ENCODE measurements around the gene CRTAC1. TPM values are rescaled to one million over a fixed set of nuclear protein-coding genes. Genes with fewer than 3 reads are reported as not detected.

The CRTAC1 gene
- total and polyA plus RNA-seq, 10 of the 15 experiments (the other 5 are each of a cell fraction or from before 2014, with no cell fraction given), result 0.10 TPM; not detected in 9

- intact Hi-C loops (cut with micrococcal nuclease; ENCODE audit: unreplicated experiment), result no loop called here
- no peak overlapping the region for H3K4me3 ChIP-seq
- in situ Hi-C loops (cut with MboI), result no loop called here
- POLR2A ChIA-PET, result no interaction called here
- DNase-seq (ENCODE audit: low read depth, low spot score) (no peak), FAIRE-seq (no peak), ATAC-seq (no peak)
- CTCF ChIA-PET, result interaction anchor here (1.1 to 1.2 kb wide), 2 partner anchors 11 to 161 kb away, joined by 3 read pairs; no protein-coding TSS in a partner anchor
- no peaks in the 10 kb centered on the region for H3K9me3 ChIP-seq (replicated peaks; ENCODE audit: control insufficient read depth, insufficient read depth, low read length)
- H4K20me1 ChIP-seq (ENCODE audit: control insufficient read depth, insufficient read depth), result no peaks in the 10 kb centered on the region
- no TSS peak for BruUV-seq (replicated peaks)
- no peak overlapping the region for H3K27ac ChIP-seq (ENCODE audit: control insufficient read depth, insufficient read depth)
- H3K36me3 ChIP-seq (ENCODE audit: control insufficient read depth in 2 of 2, insufficient read depth in 2 of 2, low read length in 1 of 2), result no peaks in the 10 kb centered on the region
- SMC1A ChIA-PET (ENCODE audit: uncharacterized antibody, unreplicated experiment), result no interaction called here
- no peak overlapping the region for H3K9ac ChIP-seq (ENCODE audit: control insufficient read depth, insufficient read depth, low read length)
- H3K79me2 ChIP-seq (ENCODE audit: control insufficient read depth, insufficient read depth, low read length), result no peaks in the 10 kb centered on the region
- no peaks in the 10 kb centered on the region for H3K4me1 ChIP-seq (ENCODE audit: control insufficient read depth, insufficient read depth, low read length)
- 55% methylated on average over 10 of the region's 10 CpGs for WGBS (ENCODE audit: insufficient coverage, insufficient replicate concordance, low lambda C conversion rate, missing lambda C conversion rate)
- RAD21 ChIA-PET (ENCODE audit: unreplicated experiment), result no interaction called here
- no peak overlapping the region for H2AFZ ChIP-seq (ENCODE audit: control insufficient read depth, low read depth, low read length)
- no peak overlapping the region for H3K4me2 ChIP-seq (ENCODE audit: control insufficient read depth, insufficient read depth)
- TF ChIP-seq HCFC1 (IDR thresholded peaks at IDR 0.05; ENCODE audit: low read length) (no peak), KDM1A (IDR thresholded peaks at IDR 0.05; ENCODE audit: borderline replicate concordance) (no peak), ZNF24 (IDR thresholded peaks at IDR 0.05) (no peak), MEF2B (IDR thresholded peaks at IDR 0.05; ENCODE audit: partially characterized antibody, poor library complexity, severe bottlenecking) (no peak), NBN (IDR thresholded peaks at IDR 0.05) (no peak), KAT2A (conservative IDR thresholded peaks at IDR 0.05; ENCODE audit: control insufficient read depth, low read depth, low read length) (no peak), ZNF384 (IDR thresholded peaks at IDR 0.05; ENCODE audit: borderline replicate concordance, low read depth, low read length) (no peak), NR2C2 (IDR thresholded peaks at IDR 0.05; ENCODE audit: borderline replicate concordance, control insufficient read depth, insufficient read length, low read depth) (no peak), NFXL1 (IDR thresholded peaks at IDR 0.05; ENCODE audit: borderline replicate concordance) (no peak), TCF3 (IDR thresholded peaks at IDR 0.05; ENCODE audit: borderline replicate concordance, insufficient read depth, low read depth, low read length) (no peak), RBBP5 (conservative IDR thresholded peaks at IDR 0.05) (no peak), REST (IDR thresholded peaks at IDR 0.05; ENCODE audit: low read depth, low read length) (no peak), NFIC (IDR thresholded peaks at IDR 0.05; ENCODE audit: low read depth, low read length) (no peak), EZH2 (IDR thresholded peaks at IDR 0.05; ENCODE audit: borderline replicate concordance, control insufficient read depth, low read depth, low read length) (no peak), CHD4 (IDR thresholded peaks at IDR 0.05) (no peak)
- H3K27me3 ChIP-seq (replicated peaks in 1 of 2; ENCODE audit: control insufficient read depth in 2 of 2, insufficient read depth in 2 of 2, low read length in 1 of 2), result no peaks in the 10 kb centered on the region; a peak in 1 of 4 replicates
Observed at GRCh38 chr10:97880109-97880508, 150.3 kb downstream of the CRTAC1 start.

All from GM12878 (cell line).